GM13976 (cell line): ENCODE measurements around the gene PRG3.
"Not testable (repeated sequence)": the region's sequence is repeated elsewhere in the genome, so short reads cannot be mapped to it uniquely, and the experiment has no call there.

ENCODE experiments used
- DNase-seq: peaks from one replicate; pipeline ENCODE4 v3.0.0; 2012; ENCODE audit warnings: low spot score
- CTCF ChIP-seq: IDR thresholded peaks from 2 replicates; pipeline ENCODE4 v1.5.1; 2012; ENCODE audit warnings: borderline replicate concordance, mild to moderate bottlenecking; ENCODE audit not compliant: insufficient read depth; ENCODE audit errors: extremely low read depth, missing control alignments, control extremely low read depth
- in situ Hi-C: fragments of 300-500 bp; cut with MboI; formaldehyde crosslinking; loops from one replicate; pipeline ENCODE4 v1.12.0; 2022; ENCODE audit warnings: low sequenced_read_pairs, mixed read lengths, inconsistent platforms; ENCODE audit not compliant: unreplicated experiment

PRG3 gene

GRCh38 chr11:57343825-57344224 lies 37.1 kb downstream of the PRG3 start:
- in situ Hi-C loops: loop anchor here (10.0 kb wide), 1 partner anchor 181 kb away; no protein-coding TSS in a partner anchor
- TF ChIP-seq CTCF: no peak
- no peak for DNase-seq

GRCh38 chr11:57342702-57343101 lies 38.2 kb downstream of the PRG3 start:
- no peak for TF ChIP-seq CTCF
- DNase-seq: no peak
- in situ Hi-C loops: loop anchor here (10.0 kb wide), 1 partner anchor 182 kb away; no protein-coding TSS in a partner anchor

GRCh38 chr11:57341250-57341808 lies 39.6 kb downstream of the PRG3 start:
- no peak for TF ChIP-seq CTCF
- no peak for DNase-seq
- in situ Hi-C loops: loop anchor here (10.0 kb wide), 1 partner anchor 183 kb away; no protein-coding TSS in a partner anchor

- in situ Hi-C loops: loop anchor here (10.0 kb wide), 1 partner anchor 185 kb away; no protein-coding TSS in a partner anchor
- DNase-seq: no peak
- no peak for TF ChIP-seq CTCF
Measured at GRCh38 chr11:57340039-57340615, 40.8 kb downstream of the PRG3 start.

- TF ChIP-seq CTCF: no peak
- in situ Hi-C loops: no loop called here
- no peak for DNase-seq
Measured at GRCh38 chr11:57339328-57339727, 41.6 kb downstream of the PRG3 start.

GRCh38 chr11:57338142-57338541 lies 42.8 kb downstream of the PRG3 start, which contains the start of gene P2RX3:
Gene P2RX3, plus strand, starts transcription at chr11:57338352. Its CDS starts 199 bp downstream, at chr11:57338551.
- TF ChIP-seq CTCF: no peak
- in situ Hi-C loops: no loop called here
- DNase-seq: no peak

- DNase-seq, in situ Hi-C loops: not testable (repeated sequence)
Measured at GRCh38 chr11:57336856-57337255, 44.1 kb downstream of the PRG3 start.
